Aorta (tissue), 5 donors: Measurements from ENCODE around the gene PLPPR1. TPM values are rescaled to one million over a fixed set of nuclear protein-coding genes. Genes with fewer than 3 reads are reported as not detected.
"Not testable (repeated sequence)": the region's sequence is repeated elsewhere in the genome, so short reads cannot be mapped to it uniquely, and the experiment has no call there.

Experiments
- ATAC-seq: fragments of 200-7000 bp; cut with Tn5 transposase; one replicate; pipeline ENCODE4 v1.9.1; 2022; ENCODE audit warnings: moderate library complexity; ENCODE audit not compliant: low FRiP score
- DNase-seq, 2 donors: peaks; one replicate each; pipeline ENCODE4 v3.0.0-alpha.2; 2020
- H3K27ac ChIP-seq, 2 donors: one replicate each; pipeline ENCODE4 v1.5.1; 2013; ENCODE audit warnings: low read length in 2 of 2, mild to moderate bottlenecking in 2 of 2, moderate library complexity in 2 of 2, control low read depth in 1 of 2, inconsistent platforms in 1 of 2, low read depth in 1 of 2
- H3K27me3 ChIP-seq, 2 donors: one replicate each; pipeline ENCODE4 v1.6.1; 2013; ENCODE audit warnings: control low read depth in 1 of 2, low read length in 1 of 2, mild to moderate bottlenecking in 1 of 2, moderate library complexity in 1 of 2; ENCODE audit not compliant: insufficient read depth in 2 of 2, control insufficient read depth in 1 of 2
- H3K36me3 ChIP-seq, 2 donors: one replicate each; pipeline ENCODE4 v1.6.1; 2013; ENCODE audit warnings: control low read depth in 1 of 2, low read length in 1 of 2, mild to moderate bottlenecking in 1 of 2; ENCODE audit not compliant: insufficient read depth in 2 of 2, control insufficient read depth in 1 of 2
- H3K4me1 ChIP-seq, 2 donors: one replicate each; pipeline ENCODE4 v1.6.1; 2013; ENCODE audit warnings: low read length in 2 of 2, control low read depth in 1 of 2, mild to moderate bottlenecking in 1 of 2, moderate library complexity in 1 of 2; ENCODE audit not compliant: insufficient read depth in 2 of 2, control insufficient read depth in 1 of 2
- H3K4me3 ChIP-seq, 2 donors: one replicate each; pipeline ENCODE4 v1.5.1; 2013; ENCODE audit warnings: low read length in 2 of 2, control low read depth in 1 of 2, mild to moderate bottlenecking in 1 of 2
- H3K9me3 ChIP-seq: one replicate; pipeline ENCODE4 v1.6.1; 2013; ENCODE audit warnings: mild to moderate bottlenecking, low read length; ENCODE audit not compliant: control insufficient read depth
- WGBS, 2 donors: extraction: QIAGEN DNeasy Blood & Tissue Kit; methylation state at CpG; one replicate each; pipeline ENCODE4 v1.1.7; 2013; 5-methylcytosine and 5-hydroxymethylcytosine counted together
- intact Hi-C, 2 donors: fragments of 100-400 bp; cut with DNase I; formaldehyde crosslinking; loops; one replicate each; pipeline versions ENCODE4 v1.14.2 to v1.15.0; 2022
- polyA plus RNA-seq, 2 donors: library from polyadenylated mRNA; stranded (reverse); fragments of 200-250 nt; gene quantifications; one replicate each; pipeline ENCODE4 v1.2.3, GENCODE V29; 2013
- total RNA-seq, 2 donors: library from RNA; stranded (reverse); fragmentation: NEBNext Ultra II Directional; extraction: Animal tissue kit (Norgen Biotek cat#: 25700); gene quantifications; one replicate each; pipeline ENCODE4 v1.2.1, GENCODE V29; 2021
- donor health status: healthy with polysubstance abuse.
- donor health status: Bipolar disorder and iron deficiency.
- donor health status: DM: no; HTN: no; CAD: no.
- donor health status: DM: no; HTN: no; CAD: no.
- donor health status: DM: yes; HTN: yes; CAD: no.

PLPPR1 gene
- total and polyA plus RNA-seq, 4 donors = not detected

- Histone ChIP-seq H3K36me3 (no peaks in the 10 kb centered on the region), H3K27me3 (peaks cover 0 to 2% of the 10 kb centered on the region in 2 donors), H3K27ac (no peak overlapping the region), H3K9me3 (peaks cover 3% of the 10 kb centered on the region), H3K4me3 (no peak overlapping the region), H3K4me1 (no peaks in the 10 kb centered on the region)
- intact Hi-C loops = no loop called here
- 74 to 82% methylated on average over 8 of the region's 8 CpGs for WGBS, 2 donors
- no peak for ATAC-seq
- no peak for DNase-seq
Observed at GRCh38 chr9:101274971-101275768, 246.6 kb downstream of the PLPPR1 start.

GRCh38 chr9:101275769-101276250, 247.3 kb downstream of the PLPPR1 start:
- Histone ChIP-seq H3K27ac (no peak overlapping the region), H3K36me3 (no peaks in the 10 kb centered on the region), H3K4me3 (no peak overlapping the region), H3K27me3 (peaks cover 0 to 2% of the 10 kb centered on the region in 2 donors), H3K9me3 (peaks cover 3% of the 10 kb centered on the region), H3K4me1 (no peaks in the 10 kb centered on the region)
- intact Hi-C loops = no loop called here
- DNase-seq (no peak), ATAC-seq (no peak)
- 74 to 79% methylated on average over 6 of the region's 6 CpGs for WGBS, 2 donors

- ATAC-seq, H3K9me3 ChIP-seq, intact Hi-C loops, H3K27me3 ChIP-seq, H3K4me1 ChIP-seq, H3K27ac ChIP-seq, H3K4me3 ChIP-seq, H3K36me3 ChIP-seq, DNase-seq: not testable (repeated sequence)
- 78 to 94% methylated on average over 9 to 12 of the region's 12 CpGs for WGBS, 2 donors
Observed at GRCh38 chr9:101291043-101291442, 262.5 kb downstream of the PLPPR1 start.

GRCh38 chr9:101299901-101300300, 271.4 kb downstream of the PLPPR1 start:
- intact Hi-C loops = no loop called here
- H3K4me1 ChIP-seq = no peaks in the 10 kb centered on the region
- H3K4me3 ChIP-seq = no peak overlapping the region
- H3K27me3 ChIP-seq = no peaks in the 10 kb centered on the region
- DNase-seq (no peak), ATAC-seq (no peak)
- no peaks in the 10 kb centered on the region for H3K9me3 ChIP-seq
- H3K36me3 ChIP-seq = no peaks in the 10 kb centered on the region
- H3K27ac ChIP-seq = no peak overlapping the region

- intact Hi-C loops = no loop called here
- H3K36me3 ChIP-seq = no peaks in the 10 kb centered on the region
Observed at GRCh38 chr9:101307051-101307450, 278.5 kb downstream of the PLPPR1 start.

GRCh38 chr9:101307524-101308213, 279.1 kb downstream of the PLPPR1 start:
- DNase-seq (no peak), ATAC-seq (no peak)
- peaks cover 0 to 2% of the 10 kb centered on the region in 2 donors for H3K27me3 ChIP-seq
- 57 to 60% methylated on average over 3 of the region's 3 CpGs for WGBS, 2 donors
- H3K4me3 ChIP-seq = no peak overlapping the region
- intact Hi-C loops = no loop called here
- H3K36me3 ChIP-seq = no peaks in the 10 kb centered on the region
- H3K27ac ChIP-seq = no peak overlapping the region
- no peaks in the 10 kb centered on the region for H3K9me3 ChIP-seq
- no peaks in the 10 kb centered on the region for H3K4me1 ChIP-seq

More at GRCh38 chr9:101307051-101307450, 278.5 kb downstream of the PLPPR1 start:
- H3K27me3 ChIP-seq = peaks cover 0 to 2% of the 10 kb centered on the region in 2 donors
- ATAC-seq = no peak
- H3K4me3 ChIP-seq = no peak overlapping the region
- no peaks in the 10 kb centered on the region for H3K4me1 ChIP-seq
- H3K9me3 ChIP-seq = no peaks in the 10 kb centered on the region
- WGBS, 2 donors = 34 to 46% methylated on average over 3 of the region's 3 CpGs
- H3K27ac ChIP-seq = no peak overlapping the region
- no peak for DNase-seq

GRCh38 chr9:101309139-101309538, 280.6 kb downstream of the PLPPR1 start:
- ATAC-seq = no peak
- intact Hi-C loops = no loop called here
- no peak overlapping the region for H3K27ac ChIP-seq

GRCh38 chr9:101311191-101311590, 282.7 kb downstream of the PLPPR1 start:
- H3K36me3 ChIP-seq = no peaks in the 10 kb centered on the region
- WGBS, 2 donors = 34 to 46% methylated on average over 2 of the region's 2 CpGs
- H3K4me1 ChIP-seq = no peaks in the 10 kb centered on the region
- H3K27ac ChIP-seq = no peak overlapping the region
- no peaks in the 10 kb centered on the region for H3K27me3 ChIP-seq
- ATAC-seq = no peak
- no peak overlapping the region for H3K4me3 ChIP-seq
- no peaks in the 10 kb centered on the region for H3K9me3 ChIP-seq
- intact Hi-C loops = loop anchor here (5.0 to 10.0 kb wide), 3 partner anchors 596 to 709 kb away; no protein-coding TSS in a partner anchor
- DNase-seq = no peak

More at GRCh38 chr9:101309139-101309538, 280.6 kb downstream of the PLPPR1 start:
- Histone ChIP-seq H3K4me3 (no peak overlapping the region), H3K36me3 (no peaks in the 10 kb centered on the region), H3K9me3 (no peaks in the 10 kb centered on the region), H3K4me1 (no peaks in the 10 kb centered on the region), H3K27me3 (peaks cover 0 to 2% of the 10 kb centered on the region in 2 donors)
- 62 to 68% methylated on average over 8 of the region's 8 CpGs for WGBS, 2 donors
- no peak for DNase-seq
